GM12878 (cell line): ENCODE results near the gene PPP6R2. TPM values are rescaled to one million over a fixed set of nuclear protein-coding genes. Genes with fewer than 3 reads are reported as not detected.

ENCODE experiments used
- ATAC-seq: fragments of 200-7000 bp; cut with Tn5 transposase; 3 replicates; pipeline ENCODE4 v1.9.1; 2020; ENCODE audit warnings: mild to moderate bottlenecking, moderate library complexity
- BruUV-seq: library from RNA; stranded (reverse); fragments of 400-500 nt; replicated peaks from 2 replicates; lab custom pipeline; 2021; lab: Mats Ljungman, UMichigan
- CTCF ChIA-PET: fragments of 300-600 bp; sonication (Branson Sonifier 250); formaldehyde crosslinking; extraction: SDS; loops from one replicate; lab custom pipeline; 2021; ENCODE audit warnings: inconsistent platforms; lab: Yijun Ruan, JAX
- POLR2A ChIA-PET: fragments of 350-600 bp; formaldehyde crosslinking; extraction: SDS; loops from one replicate; lab custom pipeline; 2021; ENCODE audit warnings: inconsistent platforms; lab: Charles Lee
- RAD21 ChIA-PET: fragments of 300-600 bp; sonication (Branson Sonifier 250); formaldehyde crosslinking; loops from one replicate; lab custom pipeline; 2023; ENCODE audit warnings: antibody characterized with exemption; ENCODE audit not compliant: unreplicated experiment; lab: Charles Lee
- SMC1A ChIA-PET: fragments of 300-600 bp; sonication (Branson Sonifier 250); formaldehyde crosslinking; loops from one replicate; lab custom pipeline; 2023; ENCODE audit not compliant: unreplicated experiment, uncharacterized antibody; lab: Charles Lee
- DNase-seq: peaks from one replicate; pipeline ENCODE4 v3.0.0-alpha.2; 2011; ENCODE audit warnings: low read depth, low spot score
- FAIRE-seq: peaks from 3 replicates; lab custom pipeline; 2011; peaks lifted over from hg19 to GRCh38; lab: Jason Lieb, UNC
- H2AFZ ChIP-seq: 2 replicates; pipeline ENCODE4 v1.6.0; 2011; ENCODE audit warnings: low read depth, low read length, control low read depth; ENCODE audit not compliant: control insufficient read depth
- H3K27ac ChIP-seq: 2 replicates; pipeline ENCODE4 v1.5.1; 2011; ENCODE audit warnings: control low read depth; ENCODE audit not compliant: control insufficient read depth, insufficient read depth
- H3K27me3 ChIP-seq, 2 experiments: replicated peaks in 1 of 2; 2 replicates each; pipeline versions ENCODE4 v1.6.0 to v1.6.1; 2011; ENCODE audit warnings: low read length in 1 of 2; ENCODE audit not compliant: control insufficient read depth in 2 of 2, insufficient read depth in 2 of 2
- H3K36me3 ChIP-seq, 2 experiments: 2 replicates each; pipeline ENCODE4 v1.5.1; 2011; ENCODE audit warnings: low read length in 1 of 2; ENCODE audit not compliant: control insufficient read depth in 2 of 2, insufficient read depth in 2 of 2
- H3K4me1 ChIP-seq: 2 replicates; pipeline ENCODE4 v1.6.1; 2011; ENCODE audit warnings: mild to moderate bottlenecking, low read length, moderate library complexity, mixed read lengths; ENCODE audit not compliant: control insufficient read depth, insufficient read depth
- H3K4me2 ChIP-seq: 2 replicates; pipeline ENCODE4 v1.6.0; 2011; ENCODE audit warnings: control low read depth; ENCODE audit not compliant: control insufficient read depth, insufficient read depth
- H3K4me3 ChIP-seq: fragments of 200-600 bp; sonication (generic); 2 replicates; pipeline ENCODE4 v1.5.1; 2016
- H3K79me2 ChIP-seq: 2 replicates; pipeline ENCODE4 v1.6.0; 2011; ENCODE audit warnings: low read length; ENCODE audit not compliant: control insufficient read depth, insufficient read depth
- H3K9ac ChIP-seq: 2 replicates; pipeline ENCODE4 v1.8.0; 2011; ENCODE audit warnings: low read length, control low read depth, mixed read lengths; ENCODE audit not compliant: control insufficient read depth, insufficient read depth
- H3K9me3 ChIP-seq: replicated peaks from 3 replicates; pipeline ENCODE4 v1.5.1; 2011; ENCODE audit warnings: mild to moderate bottlenecking, low read length; ENCODE audit not compliant: control insufficient read depth, insufficient read depth
- H4K20me1 ChIP-seq: 2 replicates; pipeline ENCODE4 v1.6.0; 2011; ENCODE audit not compliant: control insufficient read depth, insufficient read depth
- BRCA1 ChIP-seq: IDR thresholded peaks from 2 replicates; pipeline ENCODE4 v1.6.1; 2011; ENCODE audit warnings: low read depth, low read length, improper control_type of control experiment
- CHD4 ChIP-seq: fragments of 200-600 bp; sonication (generic); IDR thresholded peaks from 2 replicates; pipeline ENCODE4 v1.6.1; 2016; ENCODE audit warnings: mild to moderate bottlenecking
- E4F1 ChIP-seq: fragments of 450-650 bp; IDR thresholded peaks from 2 replicates; pipeline ENCODE4 v1.6.1; 2018; ENCODE audit warnings: borderline replicate concordance, mild to moderate bottlenecking; ENCODE audit not compliant: partially characterized antibody
- FOXK2 ChIP-seq: fragments of 450-650 bp; IDR thresholded peaks from 2 replicates; pipeline ENCODE4 v1.6.1; 2017; ENCODE audit warnings: mild to moderate bottlenecking, moderate library complexity
- MTA3 ChIP-seq: IDR thresholded peaks from 2 replicates; pipeline ENCODE4 v1.6.1; 2012; ENCODE audit warnings: low read length, inconsistent platforms, borderline replicate concordance
- REST ChIP-seq: IDR thresholded peaks from 2 replicates; pipeline ENCODE4 v1.6.1; 2012; ENCODE audit warnings: mild to moderate bottlenecking, low read depth, low read length
- SPI1 ChIP-seq: IDR thresholded peaks from 2 replicates; pipeline ENCODE4 v1.6.1; 2011; ENCODE audit warnings: low read depth, mild to moderate bottlenecking, low read length, moderate library complexity, borderline replicate concordance; ENCODE audit not compliant: insufficient read depth
- STAT1 ChIP-seq: fragments of 450-650 bp; conservative IDR thresholded peaks from 2 replicates; pipeline ENCODE4 v1.6.1; 2014; ENCODE audit warnings: antibody characterized with exemption, mild to moderate bottlenecking
- TCF3 ChIP-seq: IDR thresholded peaks from 2 replicates; pipeline ENCODE4 v1.6.1; 2012; ENCODE audit warnings: low read depth, mild to moderate bottlenecking, low read length, borderline replicate concordance; ENCODE audit not compliant: insufficient read depth
- USF2 ChIP-seq: IDR thresholded peaks from 2 replicates; pipeline ENCODE4 v1.6.1; 2011; ENCODE audit warnings: low read depth, low read length, improper control_type of control experiment, borderline replicate concordance
- WRNIP1 ChIP-seq: IDR thresholded peaks from 2 replicates; pipeline ENCODE4 v1.6.1; 2011; ENCODE audit warnings: low read depth, low read length, improper control_type of control experiment, borderline replicate concordance
- ZZZ3 ChIP-seq: IDR thresholded peaks from 2 replicates; pipeline ENCODE4 v1.6.1; 2011; ENCODE audit warnings: low read depth; ENCODE audit not compliant: control insufficient read depth, insufficient read length
- WGBS: methylation state at CpG from one replicate; pipeline ENCODE4 v1.1.6; 2016; ENCODE audit warnings: low lambda C conversion rate; ENCODE audit not compliant: insufficient replicate concordance, insufficient coverage; ENCODE audit errors: missing lambda C conversion rate; 5-methylcytosine and 5-hydroxymethylcytosine counted together
- in situ Hi-C: fragments of 300-500 bp; cut with MboI; formaldehyde crosslinking; loops from 9 replicates; pipeline ENCODE4 v1.14.3; 2018; ENCODE audit warnings: mixed read lengths
- intact Hi-C: fragments of 100-400 bp; cut with micrococcal nuclease; formaldehyde crosslinking; loops from one replicate; pipeline ENCODE4 v1.14.2; 2022; ENCODE audit not compliant: unreplicated experiment
- polyA plus RNA-seq, 11 experiments: library from polyadenylated mRNA; depleted of rRNA in 4 of 11; unstranded in 6 of 11; stranded (reverse) in 5 of 11; fragments of >200 nt; fragmentation: Nextera tagmentation in 4 of 11; fragmentation: Illumina TruSeq in 1 of 11; extraction: Ambion mirVana in 4 of 11; extraction: Trizol in 1 of 11; gene quantifications; 1 replicate in 1 of 11; 2 replicates in 10 of 11; pipeline versions ENCODE4 v1.2.1 to v1.2.3, GENCODE V29; 2011 to 2016; ENCODE audit warnings: inconsistent platforms in 2 of 11, missing spikeins in 2 of 11, low read depth in 1 of 11
- total RNA-seq, 4 experiments: library from RNA; depleted of rRNA in 3 of 4; stranded (reverse); fragments of >200 nt in 3 of 4; fragmentation: Illumina TruSeq in 1 of 4; extraction: Trizol in 1 of 4; gene quantifications; 2 replicates each; pipeline versions ENCODE4 v1.2.1 to v1.2.3, GENCODE V29; 2013 to 2021

The PPP6R2 gene
- total and polyA plus RNA-seq, 10 of the 15 experiments (the other 5 are each of a cell fraction or from before 2014, with no cell fraction given) = 0.29 to 52.6 (median 25.4) TPM

GRCh38 chr22:50423956-50424355, 80.8 kb downstream of the PPP6R2 start:
- no peaks in the 10 kb centered on the region for H3K79me2 ChIP-seq
- no peaks in the 10 kb centered on the region for H3K4me1 ChIP-seq
- no peaks in the 10 kb centered on the region for H4K20me1 ChIP-seq
- intact Hi-C loops (no loop called here), in situ Hi-C loops (no loop called here)
- BruUV-seq = no TSS peak
- H3K36me3 ChIP-seq = peaks cover 20 to 25% of the 10 kb centered on the region in 2 experiments; a peak in 3 of 4 replicates
- H2AFZ ChIP-seq = no peak overlapping the region
- H3K4me2 ChIP-seq = no peak overlapping the region
- ChIA-PET POLR2A (no interaction called here), RAD21 (no interaction called here), CTCF (no interaction called here), SMC1A (no interaction called here)
- no peaks in the 10 kb centered on the region for H3K27me3 ChIP-seq
- H3K4me3 ChIP-seq = no peak overlapping the region
- DNase-seq = no peak
- H3K9ac ChIP-seq = no peak overlapping the region
- H3K9me3 ChIP-seq = no peaks in the 10 kb centered on the region
- ATAC-seq = no peak
- H3K27ac ChIP-seq = no peak overlapping the region
- TF ChIP-seq STAT1 (no peak), MTA3 (no peak), SPI1 (no peak), E4F1 (no peak), USF2 (no peak), CHD4 (no peak), ZZZ3 (no peak), WRNIP1 (no peak), REST (no peak), TCF3 (no peak), FOXK2 (no peak), BRCA1 (no peak)
- WGBS = 98% methylated on average over 12 of the region's 14 CpGs
- no peak for FAIRE-seq
